PC-3 (cell line): ENCODE results near the gene TPPP3. TPM values are rescaled to one million over a fixed set of nuclear protein-coding genes. Genes with fewer than 3 reads are reported as not detected.

Source experiments
- ATAC-seq: fragments of 200-7000 bp; cut with Tn5 transposase; 2 replicates; pipeline ENCODE4 v1.9.1; 2020; ENCODE audit warnings: mild to moderate bottlenecking, moderate library complexity
- BruUV-seq: library from RNA; stranded (reverse); fragments of 400-500 nt; replicated peaks from 2 replicates; lab custom pipeline; 2021; lab: Mats Ljungman, UMichigan
- CTCF ChIA-PET: fragments of 300-600 bp; sonication (Branson Sonifier 250); formaldehyde crosslinking; loops from one replicate; lab custom pipeline; 2022; ENCODE audit warnings: antibody characterized with exemption; lab: Charles Lee
- POLR2A ChIA-PET: fragments of 300-600 bp; sonication (Branson Sonifier 250); formaldehyde crosslinking; loops from one replicate; lab custom pipeline; 2022; ENCODE audit warnings: antibody characterized with exemption; ENCODE audit not compliant: unreplicated experiment; lab: Charles Lee
- DNase-seq: peaks from one replicate; pipeline ENCODE4 v3.0.0-alpha.2; 2015
- H2AFZ ChIP-seq: fragments of 300-600 bp; sonication (generic); 2 replicates; pipeline ENCODE4 v1.6.0; 2016; ENCODE audit warnings: antibody characterized with exemption, low read length
- H3F3A ChIP-seq: fragments of 300-600 bp; sonication (generic); one replicate; pipeline ENCODE4 v1.6.0; 2017; ENCODE audit warnings: antibody characterized with exemption, low read length, control low read depth, mild to moderate bottlenecking; ENCODE audit not compliant: unreplicated experiment
- H3K27ac ChIP-seq: fragments of 300-600 bp; sonication (generic); 2 replicates; pipeline ENCODE4 v1.5.1; 2016; ENCODE audit warnings: mild to moderate bottlenecking, low read length
- H3K27me3 ChIP-seq: fragments of 300-600 bp; sonication (generic); 2 replicates; pipeline ENCODE4 v1.6.1; 2016; ENCODE audit warnings: low read length, mixed read lengths
- H3K36me3 ChIP-seq: fragments of 300-600 bp; sonication (generic); 2 replicates; pipeline ENCODE4 v1.6.1; 2016; ENCODE audit warnings: low read depth, mixed run types, low read length, mixed read lengths
- H3K4me1 ChIP-seq: fragments of 300-600 bp; sonication (generic); 2 replicates; pipeline ENCODE4 v1.5.1; 2016; ENCODE audit warnings: low read length; ENCODE audit not compliant: insufficient read depth
- H3K4me2 ChIP-seq: fragments of 300-600 bp; sonication (generic); 2 replicates; pipeline ENCODE4 v1.6.0; 2016; ENCODE audit warnings: low read length
- H3K4me3 ChIP-seq: fragments of 300-600 bp; sonication (generic); 2 replicates; pipeline ENCODE4 v1.5.1; 2016; ENCODE audit warnings: mild to moderate bottlenecking, low read length, mixed read lengths
- H3K79me2 ChIP-seq: fragments of 300-600 bp; sonication (generic); 2 replicates; pipeline ENCODE4 v1.6.1; 2017; ENCODE audit warnings: low read length, mixed read lengths
- H3K9ac ChIP-seq: fragments of 300-600 bp; sonication (generic); 2 replicates; pipeline ENCODE4 v1.6.0; 2016; ENCODE audit warnings: mild to moderate bottlenecking, low read length
- H3K9me2 ChIP-seq: fragments of 300-600 bp; sonication (generic); replicated peaks from 2 replicates; pipeline ENCODE4 v1.6.1; 2016; ENCODE audit warnings: mixed run types, low read length, mixed read lengths
- H3K9me3 ChIP-seq: fragments of 300-600 bp; sonication (generic); 2 replicates; pipeline ENCODE4 v1.6.1; 2016; ENCODE audit warnings: low read length, mixed read lengths
- H4K20me1 ChIP-seq: fragments of 300-600 bp; sonication (generic); 2 replicates; pipeline ENCODE4 v1.6.1; 2016; ENCODE audit warnings: low read length, mixed read lengths
- CTCF ChIP-seq: fragments of 300-600 bp; sonication (generic); conservative IDR thresholded peaks from 2 replicates; pipeline ENCODE4 v1.5.1; 2017; ENCODE audit warnings: antibody characterized with exemption, low read depth, mild to moderate bottlenecking, low read length
- EZH2 ChIP-seq: fragments of 300-600 bp; sonication (generic); IDR thresholded peaks from one replicate; pipeline ENCODE4 v1.6.1; 2017; ENCODE audit warnings: antibody characterized with exemption, mild to moderate bottlenecking, low read length; ENCODE audit not compliant: unreplicated experiment
- EZH2phosphoT487 ChIP-seq: fragments of 300-600 bp; sonication (generic); IDR thresholded peaks from 2 replicates; pipeline ENCODE4 v1.6.1; 2018; ENCODE audit warnings: mild to moderate bottlenecking, antibody characterized with exemption, low read length, borderline replicate concordance
- intact Hi-C: fragments of 100-400 bp; cut with micrococcal nuclease; formaldehyde crosslinking; loops from 2 replicates; pipeline ENCODE4 v1.9.0; 2023
- total RNA-seq: library from RNA; depleted of rRNA; stranded (reverse); fragments of >200 nt; gene quantifications from 2 replicates; pipeline ENCODE4 v1.2.3, GENCODE V29; 2014

The TPPP3 gene
- total RNA-seq, 1 experiment from 2014 or later: not detected

- BruUV-seq: no TSS peak
- Histone ChIP-seq H3K4me3 (no peak overlapping the region), H3K9ac (no peak overlapping the region), H3F3A (no peaks in the 10 kb centered on the region), H3K79me2 (no peaks in the 10 kb centered on the region), H3K4me2 (no peak overlapping the region), H3K9me2 (no peaks in the 10 kb centered on the region), H3K27me3 (no peaks in the 10 kb centered on the region), H3K4me1 (peaks cover 5% of the 10 kb centered on the region; the same call in 1 of the 2 replicates), H3K9me3 (no peaks in the 10 kb centered on the region), H4K20me1 (no peaks in the 10 kb centered on the region), H3K36me3 (no peaks in the 10 kb centered on the region), H3K27ac (no peak overlapping the region), H2AFZ (no peak overlapping the region)
- ChIA-PET CTCF (interaction anchor here (0.7 kb wide), 1 partner anchor 134 kb away, joined by 6 read pairs; no protein-coding TSS in a partner anchor), POLR2A (no interaction called here)
- ATAC-seq (no peak), DNase-seq (no peak)
- TF ChIP-seq CTCF: no peak
- no peak for TF ChIP-seq EZH2
- TF ChIP-seq EZH2phosphoT487: no peak
- intact Hi-C loops: loop anchor here (10.0 kb wide), 1 partner anchor 50 kb away; no protein-coding TSS in a partner anchor
These were observed 1.1 kb upstream of the TPPP3 start for GRCh38 chr16:67394155-67395104.

- Histone ChIP-seq H3K4me3 (no peak overlapping the region), H3K27ac (no peak overlapping the region), H3K36me3 (no peaks in the 10 kb centered on the region), H3K27me3 (no peaks in the 10 kb centered on the region), H3K4me1 (peaks cover 5% of the 10 kb centered on the region; the same call in 1 of the 2 replicates), H3K9me2 (no peaks in the 10 kb centered on the region), H3K9ac (no peak overlapping the region), H3K4me2 (no peak overlapping the region), H4K20me1 (no peaks in the 10 kb centered on the region), H3K79me2 (no peaks in the 10 kb centered on the region), H3K9me3 (no peaks in the 10 kb centered on the region), H2AFZ (no peak overlapping the region), H3F3A (no peaks in the 10 kb centered on the region)
- no TSS peak for BruUV-seq
- no peak for ATAC-seq
- intact Hi-C loops: loop anchor here (10.0 kb wide), 1 partner anchor 49 kb away; no protein-coding TSS in a partner anchor
- no peak for DNase-seq
- POLR2A ChIA-PET: no interaction called here
- TF ChIP-seq CTCF (no peak), EZH2 (no peak), EZH2phosphoT487 (no peak)
- CTCF ChIA-PET: interaction anchor here (0.7 kb wide), 1 partner anchor 133 kb away, joined by 6 read pairs; no protein-coding TSS in a partner anchor
These were observed 473 bp upstream of the TPPP3 start for GRCh38 chr16:67393788-67394154.
